Ramos (cell line): Measurements from ENCODE around the gene ETV6.
"Not testable (repeated sequence)": the region's sequence is repeated elsewhere in the genome, so short reads cannot be mapped to it uniquely, and the experiment has no call there.

Source experiments
- in situ Hi-C: fragments of 300-500 bp; cut with MboI; formaldehyde crosslinking; loops from one replicate; pipeline ENCODE4 v1.14.3; 2022; ENCODE audit warnings: low sequenced_read_pairs; ENCODE audit not compliant: unreplicated experiment

The ETV6 gene

DNA sequence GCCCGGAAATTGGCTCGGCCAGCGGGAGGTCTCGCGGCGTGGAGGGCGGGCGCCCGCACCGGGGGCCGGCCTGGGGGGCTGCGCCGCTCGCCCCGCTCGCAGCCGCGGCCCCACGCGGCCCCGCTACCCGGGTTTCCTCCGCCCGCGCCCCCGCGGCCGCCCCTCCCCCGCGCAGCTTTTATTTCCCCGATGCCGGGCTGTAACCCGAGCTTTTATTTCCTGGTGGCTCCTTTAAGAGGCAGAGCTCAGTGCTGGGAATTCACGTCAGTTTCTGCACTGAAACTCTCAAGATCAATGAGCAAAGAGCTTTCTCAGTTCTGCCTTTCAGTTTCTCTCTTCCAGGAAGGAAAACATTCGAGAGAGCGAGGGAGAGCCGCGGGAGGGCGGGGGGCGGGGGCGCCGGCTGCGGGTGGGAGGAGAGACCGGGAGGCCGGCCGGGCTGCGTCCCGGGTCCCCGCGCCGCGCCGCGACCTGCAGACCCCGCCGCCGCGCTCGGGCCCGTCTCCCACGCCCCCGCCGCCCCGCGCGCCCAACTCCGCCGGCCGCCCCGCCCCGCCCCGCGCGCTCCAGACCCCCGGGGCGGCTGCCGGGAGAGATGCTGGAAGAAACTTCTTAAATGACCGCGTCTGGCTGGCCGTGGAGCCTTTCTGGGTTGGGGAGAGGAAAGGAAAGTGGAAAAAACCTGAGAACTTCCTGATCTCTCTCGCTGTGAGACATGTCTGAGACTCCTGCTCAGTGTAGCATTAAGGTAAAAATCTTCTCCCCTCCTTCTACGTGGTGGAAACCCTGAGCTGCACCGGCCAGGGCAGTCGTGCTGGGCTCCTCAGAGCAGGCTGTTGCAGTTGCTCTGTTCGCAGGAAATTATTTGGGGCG lies at the start of gene ETV6:
ETV6 (plus strand) TSS at position 262 of the 873 bp plus-strand sequence; CDS start at position 716, 454 bp downstream.
- in situ Hi-C loops, result no loop called here

DNA sequence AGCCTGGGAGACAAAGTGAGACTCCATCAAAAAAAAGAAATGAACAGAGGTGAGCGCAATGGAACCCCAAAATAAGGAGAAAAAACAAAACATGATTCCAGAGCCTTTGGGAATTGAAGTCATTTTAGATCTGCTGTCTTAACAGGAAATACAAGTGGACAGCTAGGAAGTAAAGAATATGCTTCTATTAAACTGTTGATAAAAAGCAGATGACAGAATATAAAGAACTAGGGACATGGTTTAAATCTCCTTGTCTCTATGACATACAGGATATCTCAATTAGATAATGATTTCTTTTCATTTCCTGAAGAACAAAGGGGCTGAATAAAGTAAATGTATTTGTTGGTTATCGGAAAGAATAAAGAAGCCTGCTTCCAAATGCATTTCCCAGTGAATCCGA lies 49.3 kb upstream of the ETV6 start:
- in situ Hi-C loops, result no loop called here

DNA sequence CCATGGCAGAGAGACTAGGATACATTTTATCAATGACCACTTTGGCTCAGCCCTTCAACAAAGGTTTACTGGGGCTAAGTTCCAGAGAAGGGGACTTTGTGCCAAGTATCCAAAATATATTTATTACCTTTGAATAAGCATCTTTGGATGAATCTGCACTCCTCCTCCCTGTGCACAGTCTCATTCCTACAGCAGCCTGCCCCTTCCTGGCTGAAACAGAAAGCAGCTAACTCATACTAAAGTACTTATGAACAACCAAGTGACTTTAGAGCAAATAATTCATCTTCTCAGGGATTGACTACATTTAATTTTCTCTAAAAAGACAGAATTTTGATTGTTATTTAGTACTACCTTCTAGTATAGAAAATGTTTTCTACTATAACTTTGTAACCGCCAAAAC lies 47.8 kb upstream of the ETV6 start:
- in situ Hi-C loops, result no loop called here

DNA sequence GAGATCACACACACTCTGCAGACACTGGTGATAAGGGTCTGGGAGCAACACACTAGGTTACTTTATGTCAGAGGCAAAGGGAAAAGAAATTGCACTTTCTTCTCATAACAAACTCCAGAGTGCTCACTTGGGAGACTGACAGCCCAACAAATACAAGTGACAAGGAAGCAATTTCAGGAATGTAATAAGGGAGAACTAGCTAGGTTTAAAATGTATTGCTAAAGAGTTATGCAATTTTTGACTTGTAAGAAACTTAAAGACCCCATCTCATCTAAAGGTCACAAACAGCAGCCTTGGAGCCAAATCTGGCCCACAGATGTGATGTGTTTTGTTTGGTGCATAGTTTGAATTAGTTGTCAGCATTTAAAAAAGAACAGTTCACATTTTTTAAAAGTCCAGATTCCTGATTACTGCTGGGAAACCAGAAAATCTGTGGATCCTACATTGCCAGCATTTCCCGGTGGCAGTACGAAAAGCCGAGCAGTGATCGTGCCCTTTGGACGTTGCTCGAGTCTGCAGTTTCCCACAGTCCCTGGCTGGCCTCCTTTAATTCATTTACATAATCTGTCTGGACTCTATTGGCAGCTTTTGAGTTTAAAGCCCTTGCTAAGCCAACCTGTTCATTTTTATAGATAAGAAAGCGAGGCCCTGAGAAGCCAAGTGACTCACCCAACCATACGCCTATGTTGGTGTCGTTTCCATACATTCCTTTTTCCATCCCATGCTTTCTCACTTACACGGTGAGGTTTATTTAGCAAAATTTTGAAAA lies 42.0 kb upstream of the ETV6 start:
- in situ Hi-C loops, result no loop called here

DNA sequence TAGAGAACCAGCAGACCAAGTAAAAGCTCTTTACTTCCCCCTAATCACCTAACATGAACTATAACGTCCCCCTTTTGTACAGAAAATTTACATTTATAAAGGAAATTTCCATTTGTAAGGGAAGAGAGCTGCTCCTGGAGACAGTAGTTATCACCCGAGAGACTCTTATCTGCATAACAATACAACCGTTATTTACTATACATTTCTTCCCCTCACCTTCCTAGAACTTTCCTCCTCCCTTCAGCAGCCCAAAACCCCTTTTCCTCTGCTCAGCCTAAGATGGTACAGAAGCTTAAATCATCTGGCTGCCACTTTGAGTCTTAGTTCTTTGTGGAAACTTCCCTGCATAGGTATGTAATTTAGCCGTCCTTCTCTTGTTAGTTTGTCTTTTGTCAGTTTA lies 40.4 kb upstream of the ETV6 start:
- in situ Hi-C loops, result no loop called here

DNA sequence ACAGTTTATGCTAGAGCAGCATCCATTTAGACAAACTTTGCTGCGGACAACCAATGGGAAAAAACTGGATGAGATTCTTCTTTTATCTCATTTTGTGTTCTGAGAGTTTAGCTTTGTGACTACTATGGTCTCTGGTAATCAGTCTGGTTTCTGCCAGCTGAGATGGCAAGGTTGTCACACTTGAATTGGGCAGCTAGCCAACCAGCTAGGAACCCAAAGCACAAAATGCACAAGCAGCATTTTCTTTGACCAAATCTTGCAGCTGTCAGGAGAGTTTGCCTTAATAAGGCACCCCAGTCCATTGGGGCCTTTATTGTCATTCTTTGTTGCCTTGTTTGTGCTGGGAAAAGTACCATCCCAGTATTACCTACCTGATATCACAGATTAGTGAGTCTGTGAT lies 34.0 kb upstream of the ETV6 start:
- in situ Hi-C loops, result no loop called here

DNA sequence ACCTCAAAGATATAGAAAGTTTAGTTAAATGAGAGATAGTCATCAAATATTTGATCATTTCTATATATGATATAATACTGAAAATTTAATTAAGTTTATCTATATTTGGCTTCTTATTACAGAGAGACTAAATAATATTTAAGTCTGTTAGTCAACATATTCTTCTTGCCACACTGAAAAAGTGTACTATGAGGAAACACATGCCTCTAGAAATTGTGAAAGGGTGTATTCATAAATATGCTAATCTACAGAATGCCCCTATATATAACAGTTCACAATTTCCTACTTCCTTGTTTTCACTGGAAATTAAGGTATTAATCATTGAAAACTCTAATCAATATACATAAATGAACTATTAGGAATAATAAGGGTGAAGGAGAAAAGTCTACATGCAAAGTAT lies 31.4 kb upstream of the ETV6 start:
- in situ Hi-C loops, result no loop called here

DNA sequence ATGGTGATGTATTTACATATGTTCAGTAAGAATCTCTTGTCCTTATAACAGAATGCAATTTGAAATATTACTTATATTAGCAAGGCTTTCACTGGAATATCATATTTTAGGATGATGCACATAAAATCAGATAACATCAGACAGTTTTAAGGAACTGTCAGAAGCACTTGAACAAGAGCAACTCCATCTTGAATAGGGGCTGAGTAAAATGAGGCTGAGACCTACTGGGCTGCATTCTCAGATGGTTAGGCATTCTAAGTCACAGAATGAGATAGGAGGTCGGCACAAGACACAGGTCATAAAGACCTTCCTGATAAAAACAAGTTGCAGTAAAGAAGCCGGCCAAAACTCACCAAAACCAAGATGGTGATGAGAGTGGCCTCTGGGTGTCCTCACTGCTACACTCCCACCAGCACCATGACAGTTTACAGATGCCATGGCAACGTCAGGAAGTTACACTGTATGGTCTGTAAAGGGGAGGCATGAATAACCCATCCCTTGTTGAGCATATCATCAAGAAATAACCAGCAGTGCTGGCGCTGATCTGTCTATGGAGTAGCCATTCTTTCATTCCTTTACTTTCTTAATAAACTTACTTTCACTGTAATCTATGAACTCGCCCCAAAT lies 27.6 kb upstream of the ETV6 start:
- in situ Hi-C loops, result no loop called here

DNA sequence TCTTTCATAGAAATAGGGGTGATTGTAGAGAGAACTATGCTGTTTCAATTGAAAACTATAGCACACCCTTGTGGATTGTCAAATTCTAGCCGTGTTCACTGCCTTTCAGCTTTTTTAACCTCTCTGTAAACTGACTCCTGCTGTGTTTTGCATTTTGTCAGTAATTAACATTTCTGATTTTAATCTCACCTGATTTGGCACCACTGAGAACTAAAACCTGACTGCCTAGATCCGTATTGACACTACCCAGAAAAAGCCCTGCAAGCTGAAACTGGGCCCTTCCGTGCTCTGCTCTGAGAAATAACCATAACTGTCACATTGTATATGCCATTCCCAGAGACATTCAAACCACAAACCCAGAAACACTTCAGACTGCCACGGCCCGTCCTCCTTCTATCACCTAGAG lies 26.6 kb upstream of the ETV6 start:
- in situ Hi-C loops, result no loop called here

DNA sequence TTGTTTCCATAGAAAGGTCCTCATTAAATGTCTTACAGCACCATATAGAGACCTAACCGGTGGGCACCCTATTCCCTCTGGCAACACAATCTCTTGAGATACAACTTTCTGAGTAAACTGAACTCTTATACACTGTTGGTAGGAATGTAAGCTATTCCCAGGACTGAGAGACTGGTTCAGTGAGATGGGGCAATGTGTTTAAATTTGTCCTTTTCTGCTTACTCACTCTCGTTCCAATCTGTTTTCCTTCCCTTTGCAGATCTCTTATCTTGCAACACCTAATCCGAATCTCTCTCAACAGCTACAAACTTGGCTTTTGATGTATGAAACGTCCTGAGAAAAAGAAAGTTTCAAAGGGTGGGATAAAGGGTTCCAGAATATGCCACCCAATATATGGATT lies 26.1 kb upstream of the ETV6 start:
- in situ Hi-C loops, result no loop called here

DNA sequence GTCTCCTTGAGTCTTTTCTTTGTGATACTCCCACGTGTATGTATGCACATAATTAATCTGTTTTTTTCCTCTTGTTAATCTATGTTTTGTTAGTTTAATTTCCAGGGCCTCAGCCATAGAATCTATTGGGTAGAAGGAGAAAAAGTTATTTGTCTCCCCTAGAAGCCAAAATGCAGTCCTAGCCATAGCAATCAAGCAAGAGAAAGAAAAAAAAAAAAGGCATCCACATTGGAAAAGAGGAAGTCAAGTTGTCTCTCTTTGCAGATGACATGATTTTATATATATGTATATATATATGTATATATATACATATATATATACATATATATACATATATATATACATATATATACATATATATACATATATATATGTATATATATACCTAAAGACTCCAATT lies 25.4 kb upstream of the ETV6 start:
- in situ Hi-C loops, result no loop called here

DNA sequence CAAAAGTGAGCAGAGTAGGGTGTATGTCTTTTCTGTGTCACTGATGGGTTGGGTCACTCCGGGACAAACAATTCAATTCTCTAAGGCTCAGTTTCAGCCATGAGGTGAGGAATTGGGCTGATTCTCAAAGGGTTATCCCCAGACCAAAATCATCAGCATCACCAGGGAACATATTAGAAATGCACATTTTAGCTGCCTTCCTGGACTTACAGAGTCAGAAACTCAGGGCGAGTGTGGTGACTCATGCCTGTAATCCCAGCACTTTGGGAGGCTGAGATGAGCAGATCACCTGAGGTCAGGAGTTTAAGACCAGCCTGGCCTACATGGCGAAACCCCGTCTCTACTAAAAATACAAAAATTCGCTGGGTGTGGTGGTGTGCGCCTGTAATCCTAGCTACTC lies 21.8 kb upstream of the ETV6 start:
- in situ Hi-C loops, result not testable (repeated sequence)

DNA sequence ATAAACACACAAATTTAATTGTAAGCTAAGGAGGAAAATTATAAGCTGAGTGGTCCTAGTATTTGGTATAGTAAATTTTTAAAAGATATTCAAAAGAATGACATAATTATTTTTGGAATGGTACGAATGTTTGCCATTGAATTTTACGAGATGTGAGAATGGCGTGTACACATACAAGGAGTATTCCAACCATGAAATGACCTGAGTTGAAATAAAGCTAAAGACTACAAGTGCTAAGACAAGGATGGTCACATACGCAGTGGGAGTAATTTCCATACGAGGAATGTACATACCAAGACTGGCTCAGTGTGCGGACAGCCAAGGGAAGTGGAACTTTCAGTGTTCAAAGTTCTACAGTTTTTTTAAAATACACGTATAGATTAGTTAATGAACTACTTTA lies 21.1 kb upstream of the ETV6 start:
- in situ Hi-C loops, result no loop called here

DNA sequence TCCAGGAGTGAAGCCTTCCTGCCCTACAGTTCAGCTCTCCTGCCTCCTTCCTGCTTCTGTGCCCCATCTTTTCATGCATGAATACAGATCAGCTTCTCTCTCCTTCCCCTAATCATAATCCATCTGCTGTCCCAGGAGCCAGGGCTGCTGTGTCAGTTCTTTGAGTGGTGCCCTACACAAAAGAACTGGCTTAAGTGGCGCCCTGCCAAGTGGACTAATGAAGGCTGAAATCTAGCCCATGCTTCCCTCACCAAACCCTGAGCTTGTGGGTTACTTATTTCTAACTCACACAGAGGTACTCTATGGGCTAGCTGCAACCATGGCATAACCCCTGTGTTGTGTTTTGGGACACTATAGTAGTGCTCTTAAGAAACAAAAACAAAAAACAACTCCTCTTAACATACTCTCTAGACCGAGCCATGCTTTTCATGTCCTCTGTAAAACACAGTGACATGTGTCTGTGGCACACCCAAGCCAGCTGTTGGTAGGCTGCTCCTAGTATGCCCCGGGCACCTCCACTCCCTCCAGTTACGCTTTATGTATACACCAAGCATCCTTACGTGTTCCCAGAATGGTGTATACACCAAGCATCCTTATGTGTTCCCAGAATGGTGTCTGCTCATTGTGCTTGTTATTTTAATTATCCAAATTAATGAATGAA lies 19.3 kb upstream of the ETV6 start:
- in situ Hi-C loops, result no loop called here

DNA sequence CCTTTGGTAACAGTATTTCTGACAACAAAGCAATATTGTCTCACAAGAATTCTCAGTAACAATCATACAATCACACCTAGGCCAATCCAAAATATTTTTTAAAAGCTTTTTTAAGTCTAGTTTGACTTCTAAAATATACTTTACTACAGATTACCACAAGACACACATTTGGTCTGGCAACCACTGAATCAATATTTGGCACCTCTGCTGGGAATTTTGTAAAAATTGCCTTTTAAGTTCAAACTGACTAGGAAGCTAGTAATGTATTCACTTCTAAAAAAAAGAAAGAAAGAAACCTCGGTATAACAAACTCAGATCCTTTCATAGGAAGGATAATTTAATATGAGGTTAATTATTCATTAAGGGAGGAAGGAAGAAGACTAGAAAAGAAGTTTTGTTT lies 18.2 kb upstream of the ETV6 start:
- in situ Hi-C loops, result no loop called here

DNA sequence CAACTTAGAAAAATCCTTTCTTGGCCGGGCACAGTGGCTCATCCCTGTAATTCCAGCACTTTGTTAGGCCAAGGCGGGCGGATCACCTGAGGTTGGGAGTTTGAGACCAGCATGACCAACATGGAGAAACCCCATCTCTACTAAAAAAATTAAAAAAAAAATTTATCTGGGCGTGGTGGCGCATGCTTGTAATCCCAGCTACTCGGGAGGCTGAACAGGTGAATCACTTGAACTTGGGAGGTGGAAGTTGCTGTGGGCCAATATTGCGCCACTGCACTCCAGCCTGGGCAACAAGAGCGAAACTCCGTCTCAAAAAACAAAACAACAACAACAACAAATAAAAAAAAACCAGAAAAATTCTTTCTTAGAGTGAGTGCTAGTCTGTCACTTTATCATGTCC lies 17.6 kb upstream of the ETV6 start:
- in situ Hi-C loops, result not testable (repeated sequence)

DNA sequence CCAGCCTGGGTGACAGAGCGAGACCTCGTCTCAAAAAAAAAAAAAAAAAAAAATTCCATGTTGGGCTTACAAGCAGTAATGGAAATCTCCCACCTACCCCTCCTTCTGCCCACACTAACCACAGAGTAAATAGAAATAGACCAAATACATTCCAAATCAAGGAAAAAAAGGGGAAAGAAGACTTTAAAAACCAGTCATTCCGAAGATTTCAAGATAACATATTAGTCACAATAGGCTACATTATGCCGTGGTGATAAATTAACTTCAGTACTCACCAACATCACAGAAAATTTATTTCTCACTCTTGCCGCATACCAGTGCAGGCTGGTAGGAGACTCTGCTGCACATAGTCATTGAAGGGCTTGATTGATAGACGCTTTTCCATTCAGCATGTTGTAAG lies 15.5 kb upstream of the ETV6 start:
- in situ Hi-C loops, result no loop called here

DNA sequence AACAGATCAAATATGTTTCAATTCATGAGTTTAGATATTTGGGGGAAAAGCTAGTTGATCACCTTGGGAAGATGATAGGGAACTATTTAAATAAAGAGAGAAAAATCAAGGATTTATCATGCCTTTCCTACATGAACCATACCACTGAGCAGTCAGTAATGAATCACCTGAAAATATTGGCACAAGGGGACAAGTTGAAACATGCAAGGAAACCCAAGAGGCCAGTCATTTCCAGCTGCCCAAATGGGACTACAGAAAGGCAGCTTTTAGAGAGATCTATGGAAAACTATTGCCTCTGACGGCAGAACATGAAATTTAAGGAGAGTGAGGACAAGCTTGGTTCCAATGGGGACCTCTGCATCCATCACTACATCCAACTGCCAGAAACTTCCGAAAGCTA lies 14.1 kb upstream of the ETV6 start:
- in situ Hi-C loops, result no loop called here

DNA sequence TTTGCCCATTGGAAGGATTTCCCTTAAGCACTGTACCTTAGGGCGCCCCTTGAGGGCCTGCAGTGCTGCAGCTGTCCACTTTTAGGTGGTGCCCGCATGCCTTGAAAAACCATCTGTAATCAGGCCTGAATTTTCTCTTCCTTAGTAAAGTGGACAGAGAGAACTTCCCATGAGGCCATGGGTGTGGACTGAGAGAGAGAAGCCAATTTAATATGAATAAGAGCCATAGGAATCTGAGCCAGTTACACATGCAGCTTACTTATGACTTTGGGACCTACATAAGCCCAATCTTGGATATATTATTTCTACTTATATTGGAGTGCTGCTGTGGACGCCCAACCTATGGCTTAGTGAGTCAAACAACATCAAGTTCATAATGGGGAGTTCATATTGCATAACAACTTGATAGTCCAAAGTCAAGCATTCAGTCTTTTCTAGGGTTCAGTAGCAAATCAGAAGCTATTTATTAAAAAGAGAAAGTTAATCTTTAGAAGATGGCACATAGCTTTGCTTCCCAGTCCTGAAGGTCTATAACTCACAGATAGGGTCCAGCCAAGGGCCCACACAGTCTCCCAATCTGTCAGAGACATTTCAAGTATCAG lies 11.1 kb upstream of the ETV6 start:
- in situ Hi-C loops, result no loop called here

DNA sequence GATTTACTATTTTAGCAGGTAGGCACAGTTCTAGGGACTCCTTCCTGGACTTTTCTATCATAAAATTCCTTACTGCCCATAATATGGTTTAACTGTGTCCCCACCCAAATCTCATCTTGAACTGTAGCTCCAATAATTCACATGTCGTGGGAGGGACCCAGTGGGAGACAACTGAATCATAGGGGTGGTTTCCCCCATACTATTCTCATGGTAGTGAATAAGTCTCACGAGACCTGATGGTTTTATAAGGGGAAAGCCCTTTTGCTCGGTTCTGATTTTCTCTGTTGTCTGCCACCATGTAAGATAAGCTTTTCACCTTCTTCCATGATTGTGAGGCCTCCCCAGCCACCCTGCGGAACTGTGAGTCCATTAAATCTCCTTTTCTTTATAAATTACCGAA lies 10.0 kb upstream of the ETV6 start:
- in situ Hi-C loops, result no loop called here
